HG03175 (cell line): Measurements from ENCODE around the gene BORA.
"Not testable (repeated sequence)": the region's sequence is repeated elsewhere in the genome, so short reads cannot be mapped to it uniquely, and the experiment has no call there.

ENCODE experiments used
- ATAC-seq: cut with Tn5 transposase; IDR thresholded peaks from one replicate; pipeline ENCODE4 v1.9.1; 2021; ENCODE audit warnings: mild to moderate bottlenecking, moderate library complexity; ENCODE audit not compliant: unreplicated experiment

The BORA gene

DNA sequence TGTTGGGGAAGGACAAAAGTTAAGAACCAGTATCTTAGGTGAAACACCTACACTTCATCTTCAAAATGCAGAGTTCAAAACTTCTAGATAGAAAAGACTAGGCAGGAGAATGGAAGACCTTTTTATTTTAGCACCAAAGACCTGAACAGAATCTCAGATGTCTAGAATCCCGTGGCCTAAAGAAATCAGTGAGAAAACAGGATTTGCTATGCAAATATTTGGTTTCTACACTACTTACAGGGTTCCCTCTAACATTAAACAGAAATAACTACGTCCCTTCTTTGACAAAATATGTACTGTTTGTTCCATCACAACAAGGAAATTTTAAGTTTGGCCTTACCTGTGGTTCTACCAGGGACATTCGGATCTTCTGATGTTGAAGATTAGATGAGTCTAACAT, 32.5 kb downstream of the BORA start:
- ATAC-seq = no peak

DNA sequence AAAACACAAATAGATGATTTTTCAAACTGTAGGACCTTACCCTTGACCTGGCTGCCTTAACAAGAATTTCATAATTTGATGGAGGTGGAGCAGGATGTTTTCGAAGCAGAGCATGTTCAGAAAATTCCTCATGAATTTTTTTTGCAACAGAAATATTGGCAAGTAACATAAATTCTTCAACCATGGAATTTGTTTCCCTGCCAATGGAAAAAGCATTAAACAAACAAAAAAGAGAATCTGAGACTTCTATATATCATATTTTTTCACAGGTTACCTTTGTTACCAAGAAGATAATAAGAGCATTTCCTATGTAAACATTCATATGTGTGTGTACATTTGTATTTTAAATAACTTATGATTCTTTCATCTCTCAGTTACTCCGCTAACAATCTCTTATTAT, 35.7 kb downstream of the BORA start:
- no peak for ATAC-seq

DNA sequence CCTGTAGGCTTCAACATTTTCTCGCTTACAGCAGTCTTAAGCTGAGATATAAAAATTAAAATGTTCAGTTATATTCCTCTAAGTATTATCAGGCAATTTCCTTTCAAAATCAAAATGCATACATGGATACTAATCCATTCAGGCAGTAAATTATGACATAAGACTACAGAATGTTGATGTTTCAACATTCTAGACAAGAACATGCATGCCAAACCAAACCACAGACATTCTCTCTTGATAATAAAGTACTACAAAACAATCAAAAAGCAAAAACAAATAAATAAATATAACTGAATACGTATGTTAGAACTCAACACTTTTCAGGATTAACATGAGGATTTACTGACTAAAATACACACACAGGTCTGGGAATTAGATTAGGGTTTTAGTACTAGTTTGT, 46.3 kb downstream of the BORA start:
- no peak for ATAC-seq

DNA sequence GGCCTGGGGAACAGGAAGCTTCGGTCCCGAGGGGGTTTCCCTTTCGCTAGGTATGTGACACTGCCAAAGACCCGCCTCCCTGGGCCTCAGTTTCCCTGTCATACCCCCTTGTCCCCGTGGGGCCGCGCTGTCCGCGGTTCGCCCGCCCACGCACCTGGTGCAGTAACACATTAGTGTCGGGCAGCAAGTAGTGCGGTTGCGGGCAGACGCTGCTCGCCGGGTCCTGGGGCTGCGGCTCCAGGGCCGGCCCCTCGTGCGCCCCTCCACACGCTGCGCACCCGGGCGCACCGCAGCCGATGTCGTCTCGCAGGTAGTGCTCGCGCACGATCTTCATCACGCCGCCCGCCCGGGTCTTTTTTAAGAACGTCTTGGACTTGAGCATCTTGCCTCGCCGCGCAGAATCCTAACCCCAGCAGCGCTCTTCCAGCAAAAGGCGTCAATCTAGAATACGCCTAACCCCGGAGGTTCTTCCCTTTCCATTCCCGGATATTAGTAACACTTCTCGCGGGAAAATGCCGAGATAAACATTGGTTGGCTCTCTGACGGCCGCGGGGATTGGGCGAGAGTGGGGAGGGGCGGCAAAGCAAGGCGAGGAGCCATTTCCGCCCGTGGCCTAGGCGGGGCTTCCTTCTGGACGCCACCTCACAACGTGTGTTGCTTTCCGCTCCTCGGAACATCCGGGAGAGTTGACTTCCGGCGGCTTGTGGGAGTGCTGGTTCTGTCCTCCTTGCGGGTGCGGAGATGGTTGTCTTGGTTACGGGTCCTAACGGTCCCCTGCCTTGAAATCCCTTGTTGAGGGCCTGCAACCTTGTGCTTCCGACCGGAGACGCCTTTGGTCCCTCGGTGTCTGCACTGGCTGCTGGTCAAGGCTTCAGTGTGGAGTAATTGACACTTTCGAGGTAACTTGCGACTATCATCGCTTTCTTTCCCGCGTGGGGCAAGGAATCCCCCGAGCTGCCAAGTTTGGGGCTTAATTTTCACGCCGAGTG, 54.0 kb downstream of the BORA start, which contains the start of the genes DIS3 and PIBF1:
DIS3 (minus strand) TSS at position 450 of the 989 bp plus-strand sequence; CDS start at position 382, 68 bp downstream.
PIBF1 (plus strand) TSS at position 683 of the 989 bp plus-strand sequence. CDS start 1,337 bp downstream, outside the sequence.
- ATAC-seq = peak; percentile 96

DNA sequence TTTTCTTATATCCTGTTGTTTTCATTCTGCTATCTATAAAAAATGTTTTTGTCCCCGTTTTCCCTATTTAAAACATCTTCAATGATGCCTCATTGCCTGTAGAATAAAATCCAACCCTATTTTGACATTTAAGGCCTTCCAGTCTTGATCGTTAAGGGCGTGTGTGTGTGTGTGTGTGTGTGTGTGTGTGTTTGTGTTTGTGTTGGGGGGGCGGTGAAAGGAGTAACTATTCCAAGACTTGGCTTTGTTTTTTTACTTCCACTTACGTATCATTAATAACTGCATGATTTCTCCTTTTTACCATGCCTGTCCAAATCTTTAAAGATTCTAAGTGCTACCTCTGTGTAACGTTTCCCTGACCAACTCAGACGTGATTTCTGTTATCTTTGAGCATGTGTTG, 55.0 kb downstream of the BORA start:
- no peak for ATAC-seq

DNA sequence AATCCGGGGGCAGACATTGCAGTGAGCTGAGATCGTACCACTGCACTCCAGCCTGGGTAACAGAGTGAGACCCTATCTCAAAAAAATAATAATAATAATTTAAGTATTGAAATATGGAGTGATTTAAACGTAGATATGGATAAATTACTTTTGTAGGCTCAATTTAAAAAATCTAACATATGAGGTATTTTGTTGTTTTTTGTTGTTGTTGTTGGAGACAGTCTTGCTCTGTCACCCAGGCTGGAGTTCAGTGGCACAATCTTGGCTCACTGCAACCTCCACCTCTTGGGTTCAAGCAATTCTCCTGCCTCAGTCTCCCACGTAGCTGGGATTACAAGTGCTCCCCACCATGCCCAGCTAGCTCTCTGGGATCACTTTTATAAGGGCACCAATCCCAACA, 57.0 kb downstream of the BORA start:
- not testable (repeated sequence) for ATAC-seq

DNA sequence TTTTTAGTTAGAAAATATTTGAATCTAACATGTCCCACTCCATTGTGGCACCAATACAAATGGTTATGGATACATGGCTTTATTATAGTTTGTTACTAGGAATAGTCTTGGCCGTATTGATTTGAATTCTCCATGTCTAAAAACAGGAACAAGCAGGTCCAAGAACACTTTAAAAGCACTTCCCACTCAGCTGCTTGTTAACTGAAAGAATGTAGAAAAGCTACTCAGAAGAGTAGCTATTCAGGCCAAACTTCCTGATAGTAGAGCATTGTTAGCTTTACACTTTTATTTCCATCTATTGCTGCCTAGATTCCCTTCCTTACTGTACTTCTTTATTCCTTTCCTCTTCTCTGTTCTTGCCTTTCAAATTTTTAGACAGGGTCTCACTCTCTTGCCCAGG, 61.1 kb downstream of the BORA start:
- no peak for ATAC-seq

DNA sequence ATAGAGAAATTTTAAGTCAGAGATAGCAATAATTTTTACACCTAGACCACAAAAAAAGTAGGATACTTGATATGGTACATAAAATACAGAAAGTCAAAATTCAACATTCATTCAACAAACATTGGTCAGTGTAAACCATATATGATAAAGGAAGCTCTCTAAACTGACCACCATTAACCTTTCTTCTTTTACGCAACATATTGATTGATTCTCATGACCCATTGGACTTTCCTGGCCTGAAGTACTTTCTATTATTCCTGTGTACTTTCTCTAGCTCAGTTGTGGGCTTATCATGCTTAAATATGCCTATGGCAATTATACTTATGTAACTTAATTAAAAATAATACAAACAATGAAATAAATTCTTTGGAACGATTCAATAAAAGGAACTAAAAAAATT, 64.9 kb downstream of the BORA start:
- ATAC-seq = no peak

DNA sequence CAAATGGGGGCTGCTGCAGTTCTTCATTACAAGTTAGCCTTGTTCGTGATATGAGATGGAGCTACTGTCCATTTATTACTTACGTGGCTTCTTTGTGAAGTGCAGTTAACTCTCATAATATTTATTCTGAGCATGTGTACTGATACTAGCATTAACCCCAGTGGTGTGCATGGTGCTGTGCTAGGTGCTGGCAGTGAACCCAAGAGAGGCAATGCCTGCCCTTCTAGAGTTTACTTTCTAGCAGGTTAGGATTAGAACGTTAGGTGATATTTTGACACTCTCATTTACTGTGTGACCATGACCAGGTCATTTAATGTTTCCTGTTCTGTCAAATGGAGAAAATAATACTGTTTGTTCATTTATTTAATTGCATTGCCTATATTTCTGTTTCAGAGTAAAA, 71.1 kb downstream of the BORA start:
- no peak for ATAC-seq

DNA sequence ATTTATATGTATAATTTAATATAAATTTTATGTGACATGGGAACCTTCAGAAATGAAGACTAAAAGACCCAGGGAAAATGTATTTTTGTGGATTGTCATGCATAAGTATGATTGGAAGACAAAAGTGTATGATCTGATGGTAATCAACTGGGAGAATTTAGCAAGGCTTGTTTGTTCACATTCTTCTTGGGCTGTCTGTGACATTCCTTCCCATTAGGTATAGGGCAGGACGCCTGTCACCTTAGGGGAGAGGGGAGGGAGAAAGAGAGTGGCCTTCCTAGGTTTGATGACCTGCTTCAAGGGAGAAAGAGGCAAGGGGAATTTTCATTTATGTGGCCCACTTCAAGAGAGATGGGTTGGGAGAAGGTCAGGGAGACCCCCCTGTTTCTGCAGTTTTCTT, 76.6 kb downstream of the BORA start:
- ATAC-seq = no peak
